ENCODE data around the gene FASN. TPM values are rescaled to one million over a fixed set of nuclear protein-coding genes. Genes with fewer than 3 reads are reported as not detected.

Gene FASN
- total and polyA plus RNA-seq, 2 of the 4 experiments (the other 2 are of a cell fraction) = 12.4 to 56.0 TPM

DNA sequence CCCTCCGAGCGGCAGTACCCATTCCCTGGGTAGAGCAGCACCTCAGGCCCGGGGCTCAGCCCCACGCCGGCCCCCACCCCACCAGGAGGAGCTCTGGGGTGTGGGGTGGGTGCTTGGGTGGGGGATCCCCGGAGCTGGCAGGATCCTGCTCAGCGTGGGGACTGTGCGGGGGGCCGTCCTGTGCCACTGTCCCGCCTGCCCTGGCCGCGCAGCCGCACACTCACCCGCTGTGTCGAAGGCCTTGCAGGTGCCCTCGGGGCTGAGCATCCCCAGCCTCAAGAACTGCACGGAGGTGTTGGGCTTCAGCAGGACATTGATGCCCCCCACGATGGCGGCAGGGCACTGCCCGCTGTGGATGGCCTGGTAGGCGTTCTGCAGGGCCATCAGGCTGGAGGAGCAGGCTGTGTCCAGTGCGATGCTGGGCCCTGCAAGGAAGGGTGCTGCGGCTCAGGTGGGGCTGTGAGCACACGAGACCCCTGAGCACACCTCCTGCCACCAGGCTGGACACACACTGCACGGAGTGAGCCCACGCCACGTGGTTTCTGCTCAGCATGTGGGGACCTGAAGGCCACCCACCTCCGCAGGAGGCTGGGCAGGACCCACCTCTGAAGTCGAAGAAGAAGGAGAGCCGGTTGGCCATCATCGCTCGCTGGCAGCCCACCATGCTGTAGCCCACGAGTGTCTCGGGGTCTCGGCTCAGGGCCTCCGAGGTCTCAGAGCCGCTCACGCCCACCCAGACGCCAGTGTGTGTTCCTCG lies 4.9 kb downstream of the FASN start:
- TF ChIP-seq FOS (IDR thresholded peaks at IDR 0.05; ENCODE audit: low read depth, low read length) (no peak), CTCF (conservative IDR thresholded peaks at IDR 0.05; ENCODE audit: low read depth, low read length) (no peak), SMC3 (IDR thresholded peaks at IDR 0.05; ENCODE audit: low read depth, low read length) (no peak), RFX5 (IDR thresholded peaks at IDR 0.05; ENCODE audit: low read depth, low read length) (no peak), CEBPB (IDR thresholded peaks at IDR 0.05; ENCODE audit: low read depth, low read length) (no peak), MAFK (IDR thresholded peaks at IDR 0.05; ENCODE audit: low read depth, low read length) (no peak), RAD21 (IDR thresholded peaks at IDR 0.05; ENCODE audit: low read length) (no peak), MAZ (IDR thresholded peaks at IDR 0.05; ENCODE audit: borderline replicate concordance, low read depth, low read length) (no peak), RCOR1 (IDR thresholded peaks at IDR 0.05; ENCODE audit: insufficient replicate concordance, low read length) (no peak), MXI1 (IDR thresholded peaks at IDR 0.05; ENCODE audit: borderline replicate concordance, low read depth, low read length) (no peak), BHLHE40 (IDR thresholded peaks at IDR 0.05; ENCODE audit: low read depth, low read length) (no peak), NFE2L2 (IDR thresholded peaks at IDR 0.05; ENCODE audit: low read depth, low read length) (no peak), CHD1 (IDR thresholded peaks at IDR 0.05; ENCODE audit: low read depth, low read length) (no peak), POLR2A (IDR thresholded peaks at IDR 0.05; ENCODE audit: low read depth, low read length) (no peak)
- TF ChIP-seq, protein P1, sequence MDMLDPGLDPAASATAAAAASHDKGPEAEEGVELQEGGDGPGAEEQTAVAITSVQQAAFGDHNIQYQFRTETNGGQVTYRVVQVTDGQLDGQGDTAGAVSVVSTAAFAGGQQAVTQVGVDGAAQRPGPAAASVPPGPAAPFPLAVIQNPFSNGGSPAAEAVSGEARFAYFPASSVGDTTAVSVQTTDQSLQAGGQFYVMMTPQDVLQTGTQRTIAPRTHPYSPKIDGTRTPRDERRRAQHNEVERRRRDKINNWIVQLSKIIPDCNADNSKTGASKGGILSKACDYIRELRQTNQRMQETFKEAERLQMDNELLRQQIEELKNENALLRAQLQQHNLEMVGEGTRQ (IDR thresholded peaks at IDR 0.05; ENCODE audit: low read depth, low read length) = no peak
- TF ChIP-seq, protein P2, sequence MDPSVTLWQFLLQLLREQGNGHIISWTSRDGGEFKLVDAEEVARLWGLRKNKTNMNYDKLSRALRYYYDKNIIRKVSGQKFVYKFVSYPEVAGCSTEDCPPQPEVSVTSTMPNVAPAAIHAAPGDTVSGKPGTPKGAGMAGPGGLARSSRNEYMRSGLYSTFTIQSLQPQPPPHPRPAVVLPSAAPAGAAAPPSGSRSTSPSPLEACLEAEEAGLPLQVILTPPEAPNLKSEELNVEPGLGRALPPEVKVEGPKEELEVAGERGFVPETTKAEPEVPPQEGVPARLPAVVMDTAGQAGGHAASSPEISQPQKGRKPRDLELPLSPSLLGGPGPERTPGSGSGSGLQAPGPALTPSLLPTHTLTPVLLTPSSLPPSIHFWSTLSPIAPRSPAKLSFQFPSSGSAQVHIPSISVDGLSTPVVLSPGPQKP (IDR thresholded peaks at IDR 0.05; ENCODE audit: borderline replicate concordance, low read depth, low read length) = no peak
- dilution Hi-C loops (cut with HindIII; ENCODE audit: low sequenced_read_pairs, unreplicated experiment) = no loop called here
- H4K20me1 ChIP-seq (ENCODE audit: insufficient read depth, low read length) = peaks cover 28% of the 10 kb centered on the region

More for the DNA sequence above, 4.9 kb downstream of the FASN start:
- Histone ChIP-seq H4K91ac (ENCODE audit: insufficient read depth, low read depth, low read length) (no peak overlapping the region), H2BK5ac (ENCODE audit: low read depth, low read length, poor library complexity, severe bottlenecking) (no peak overlapping the region), H3K27me3 (ENCODE audit: control insufficient read depth, insufficient read depth, low read length) (no peaks in the 10 kb centered on the region), H3K23ac (ENCODE audit: low read depth, low read length) (no peak overlapping the region), H3K4ac (ENCODE audit: low read depth, low read length) (no peak overlapping the region), H3K27ac (ENCODE audit: insufficient read depth, low read length) (no peak overlapping the region), H3K36me3 (ENCODE audit: control insufficient read depth, insufficient read depth, low read length) (peaks cover 68% of the 10 kb centered on the region), H3K4me3 (ENCODE audit: insufficient read depth, low read depth, low read length) (no peak overlapping the region), H4K5ac (ENCODE audit: low read depth, low read length) (no peak overlapping the region), H3K9me1 (ENCODE audit: insufficient read depth, low read length) (no peaks in the 10 kb centered on the region; the same call in 1 of the 2 replicates), H3K56ac (ENCODE audit: extremely low read depth, insufficient read depth, low read length) (no peak overlapping the region), H4K8ac (ENCODE audit: low read depth in 2 of 2, low read length in 2 of 2) (no peak overlapping the region), H3K4me1 (ENCODE audit: control insufficient read depth, insufficient read depth, low read length) (peaks cover 3% of the 10 kb centered on the region), H2AFZ (replicated peaks; ENCODE audit: low read length, poor library complexity) (no peak overlapping the region), H3K79me1 (ENCODE audit: low read depth in 1 of 2, low read length in 2 of 2) (peaks cover 0 to 38% of the 10 kb centered on the region in 2 experiments), H3K9ac (ENCODE audit: low read depth, low read length) (no peak overlapping the region), H3K14ac (replicated peaks; ENCODE audit: low read depth, low read length) (no peak overlapping the region), H2BK120ac (ENCODE audit: low read depth, low read length) (no peak overlapping the region), H2BK15ac (ENCODE audit: low read depth, low read length) (no peak overlapping the region), H3K18ac (ENCODE audit: low read depth, low read length) (no peak overlapping the region), H2BK20ac (ENCODE audit: low read depth, low read length) (no peak overlapping the region), H2AK9ac (replicated peaks; ENCODE audit: low read depth, low read length, poor library complexity) (no peak overlapping the region), H3K9me3 (ENCODE audit: control insufficient read depth, insufficient read depth, low read length) (no peaks in the 10 kb centered on the region), H2AK5ac (ENCODE audit: low read depth, low read length) (no peak overlapping the region), H3K4me2 (ENCODE audit: low read depth, low read length) (no peak overlapping the region)
- ATAC-seq (ENCODE audit: low read depth) (no peak), DNase-seq (no peak)
- 99% methylated on average over 30 of the region's 40 CpGs; no CpG with 5 or more reads in 1 of the 2 experiments for WGBS, 2 experiments (ENCODE audit: extremely low coverage in 2 of 2, insufficient read length in 1 of 2)
- in situ Hi-C loops (cut with MboI; ENCODE audit: low sequenced_read_pairs) (no loop called here), intact Hi-C loops (cut with micrococcal nuclease) (no loop called here)
- no TSS peak for BruUV-seq (replicated peaks)
- ChIA-PET CTCF (no interaction called here), POLR2A (ENCODE audit: unreplicated experiment) (no interaction called here)
